HepG2 (cell line): ENCODE measurements around the gene MAPRE3. TPM values are rescaled to one million over a fixed set of nuclear protein-coding genes. Genes with fewer than 3 reads are reported as not detected.

Source experiments
- AKNA ChIP-seq: sonication (generic); formaldehyde crosslinking; IDR thresholded peaks from 2 replicates; pipeline ENCODE4 v1.4.0; 2020; ENCODE audit warnings: missing genetic modification reagents, borderline replicate concordance
- ESRRA ChIP-seq: sonication (generic); formaldehyde crosslinking; IDR thresholded peaks from 2 replicates; pipeline ENCODE4 v1.5.1; 2020; ENCODE audit warnings: mild to moderate bottlenecking, low read depth, missing genetic modification reagents
- GABPA ChIP-seq, 2 experiments: IDR thresholded peaks; 2 replicates each; pipeline ENCODE4 v1.6.1; 2011 to 2016; ENCODE audit warnings: low read depth in 2 of 2, low read length in 1 of 2, missing biosample characterization in 1 of 2, missing genetic modification characterization in 1 of 2
- KLF9 ChIP-seq: IDR thresholded peaks from 2 replicates; pipeline ENCODE4 v1.6.1; 2016; ENCODE audit warnings: low read depth
- MAFK ChIP-seq, 2 experiments: IDR thresholded peaks in 1 of 2; conservative IDR thresholded peaks in 1 of 2; 2 replicates each; pipeline ENCODE4 v1.6.1; 2011; ENCODE audit warnings: improper control_type of control experiment in 2 of 2, low read length in 2 of 2
- MBD4 ChIP-seq: IDR thresholded peaks from 2 replicates; pipeline ENCODE4 v1.6.1; 2012; ENCODE audit warnings: low read length, inconsistent platforms, borderline replicate concordance
- PATZ1 ChIP-seq: sonication (generic); formaldehyde crosslinking; IDR thresholded peaks from 2 replicates; pipeline ENCODE4 v1.4.0; 2020; ENCODE audit warnings: missing genetic modification reagents
- SNAI1 ChIP-seq: sonication (generic); formaldehyde crosslinking; IDR thresholded peaks from 2 replicates; pipeline ENCODE4 v1.5.0; 2020; ENCODE audit warnings: mild to moderate bottlenecking, missing genetic modification reagents, borderline replicate concordance
- ZNF121 ChIP-seq: sonication (generic); formaldehyde crosslinking; IDR thresholded peaks from 2 replicates; pipeline ENCODE4 v1.5.0; 2020; ENCODE audit warnings: mild to moderate bottlenecking, missing genetic modification reagents
- ZNF142 ChIP-seq: sonication (generic); formaldehyde crosslinking; IDR thresholded peaks from 2 replicates; pipeline ENCODE4 v1.4.0; 2020; ENCODE audit warnings: missing genetic modification reagents
- ZNF558 ChIP-seq: sonication (generic); formaldehyde crosslinking; IDR thresholded peaks from 2 replicates; pipeline ENCODE4 v1.9.0; 2022; ENCODE audit warnings: mild to moderate bottlenecking, missing genetic modification reagents, borderline replicate concordance
- ZNF639 ChIP-seq: conservative IDR thresholded peaks from 2 replicates; pipeline ENCODE4 v1.6.1; 2018; ENCODE audit warnings: missing genetic modification reagents
- ZNF672 ChIP-seq: sonication (generic); formaldehyde crosslinking; IDR thresholded peaks from 2 replicates; pipeline ENCODE4 v1.8.1; 2022; ENCODE audit warnings: missing genetic modification reagents
- polyA plus RNA-seq, 8 experiments: library from polyadenylated mRNA; depleted of rRNA in 3 of 8; stranded (reverse) in 7 of 8; unstranded in 1 of 8; fragments of >200 nt; fragmentation: Illumina TruSeq in 4 of 8; extraction: Trizol in 4 of 8; gene quantifications; 2 replicates each; pipeline versions ENCODE4 v1.2.1 to v1.2.3, GENCODE V29; 2011 to 2016; ENCODE audit warnings: low read depth in 4 of 8, missing spikeins in 1 of 8, mixed read lengths in 1 of 8; ENCODE audit not compliant: insufficient read depth in 1 of 8
- total RNA-seq, 5 experiments: library from RNA; depleted of rRNA; stranded (reverse); fragments of >200 nt; fragmentation: Illumina TruSeq; extraction: Trizol; gene quantifications; 2 replicates each; pipeline ENCODE4 v1.2.3, GENCODE V29; 2016; ENCODE audit warnings: low read depth in 1 of 5

Gene MAPRE3
- total and polyA plus RNA-seq, 2 of the 13 experiments (the other 11 are each of a cell fraction or from before 2014, with no cell fraction given): 0.31 to 0.91 TPM

GRCh38 chr2:26925100-26925791, 45.2 kb upstream of the MAPRE3 start (continued):
- TF ChIP-seq ZNF142 (no peak), AKNA (CRISPR knock-in tag) (no peak), ZNF672 (no peak), MBD4 (no peak), SNAI1 (peak; percentile 68; the same call in 1 of the 2 replicates), ZNF639 (CRISPR knock-in tag) (no peak), MAFK (conservative IDR thresholded peaks at IDR 0.05 in 1 of 2, IDR thresholded peaks at IDR 0.05 in 1 of 2; ENCODE audit: low read length in 2 of 2) (no peak), KLF9 (CRISPR knock-in tag) (no peak), ESRRA (CRISPR knock-in tag) (peak; percentile 80; the same call in 1 of the 2 replicates), ZNF558 (CRISPR knock-in tag) (no peak), PATZ1 (CRISPR knock-in tag) (peak; percentile 96), GABPA (IDR thresholded peaks at IDR 0.05; ENCODE audit: low read depth, low read length) (0 out of 2 replicates have a peak, but pooled peaks have one; percentile 22), GABPA (CRISPR knock-in tag; IDR thresholded peaks at IDR 0.05; ENCODE audit: low read depth) (peak; percentile 76), ZNF121 (CRISPR knock-in tag) (peak; percentile 81)
